Neural progenitor cell (in vitro differentiated cells): Measurements from ENCODE around the gene TFPI. TPM values are rescaled to one million over a fixed set of nuclear protein-coding genes. Genes with fewer than 3 reads are reported as not detected.

Experiments used
- DNase-seq: peaks from one replicate; pipeline ENCODE4 v3.0.0-alpha.2; 2016; ENCODE audit warnings: low spot score
- H2AFZ ChIP-seq: fragments of 200-600 bp; sonication (generic); replicated peaks from 2 replicates; pipeline ENCODE4 v1.6.1; 2016; ENCODE audit warnings: antibody characterized with exemption
- H3F3A ChIP-seq: fragments of 200-600 bp; sonication (generic); 2 replicates; pipeline ENCODE4 v1.6.1; 2016; ENCODE audit warnings: antibody characterized with exemption, low read depth
- H3K27ac ChIP-seq: fragments of 200-600 bp; sonication (generic); 2 replicates; pipeline ENCODE4 v1.5.1; 2016; ENCODE audit warnings: mild to moderate bottlenecking
- H3K27me3 ChIP-seq: fragments of 200-600 bp; sonication (generic); 2 replicates; pipeline ENCODE4 v1.6.1; 2016; ENCODE audit warnings: mild to moderate bottlenecking, moderate library complexity
- H3K36me3 ChIP-seq: fragments of 200-600 bp; sonication (generic); 2 replicates; pipeline ENCODE4 v1.5.1; 2016
- H3K4me1 ChIP-seq: fragments of 200-600 bp; sonication (generic); 2 replicates; pipeline ENCODE4 v1.6.1; 2016; ENCODE audit warnings: mixed run types
- H3K4me2 ChIP-seq: fragments of 200-600 bp; sonication (generic); 2 replicates; pipeline ENCODE4 v1.6.1; 2016
- H3K4me3 ChIP-seq: fragments of 200-600 bp; sonication (generic); 2 replicates; pipeline ENCODE4 v1.5.1; 2016
- H3K79me2 ChIP-seq: fragments of 200-600 bp; sonication (generic); 2 replicates; pipeline ENCODE4 v1.6.1; 2016; ENCODE audit warnings: low read depth
- H3K9ac ChIP-seq: fragments of 200-600 bp; sonication (generic); 2 replicates; pipeline ENCODE4 v1.6.1; 2016
- H3K9me3 ChIP-seq: fragments of 200-600 bp; sonication (generic); 2 replicates; pipeline ENCODE4 v1.5.1; 2016; ENCODE audit warnings: low read depth
- H4K20me1 ChIP-seq: fragments of 200-600 bp; sonication (generic); 2 replicates; pipeline ENCODE4 v1.6.1; 2016; ENCODE audit warnings: low read depth
- H3K27ac Mint-ChIP-seq: 3 replicates; pipeline ENCODE4 v1.8.0; 2021; ENCODE audit warnings: mixed read lengths
- H3K27me3 Mint-ChIP-seq: 2 replicates; pipeline ENCODE4 v1.8.0; 2022; ENCODE audit warnings: low read depth, mild to moderate bottlenecking, inconsistent platforms, moderate library complexity, mixed read lengths; ENCODE audit not compliant: insufficient read depth
- H3K36me3 Mint-ChIP-seq: 3 replicates; pipeline ENCODE4 v1.8.0; 2021; ENCODE audit warnings: mixed read lengths
- H3K4me1 Mint-ChIP-seq: 3 replicates; pipeline ENCODE4 v1.8.0; 2021; ENCODE audit warnings: mixed read lengths
- H3K4me3 Mint-ChIP-seq: 3 replicates; pipeline ENCODE4 v1.8.0; 2021; ENCODE audit warnings: mild to moderate bottlenecking, moderate library complexity, mixed read lengths
- H3K9me3 Mint-ChIP-seq: 3 replicates; pipeline ENCODE4 v1.8.0; 2020; ENCODE audit warnings: mixed read lengths
- EZH2 ChIP-seq: fragments of 200-600 bp; sonication (generic); IDR thresholded peaks from 2 replicates; pipeline ENCODE4 v1.6.1; 2017; ENCODE audit warnings: antibody characterized with exemption, mild to moderate bottlenecking, moderate library complexity
- EZH2phosphoT487 ChIP-seq: fragments of 200-600 bp; sonication (generic); IDR thresholded peaks from 2 replicates; pipeline ENCODE4 v1.6.1; 2017; ENCODE audit warnings: antibody characterized with exemption
- total RNA-seq: library from RNA; depleted of rRNA; stranded (reverse); fragments of >200 nt; gene quantifications from 2 replicates; pipeline ENCODE4 v1.2.3, GENCODE V29; 2015; ENCODE audit warnings: low replicate concordance
- TF ChIP-seq, protein P1 (sequence below): fragments of 200-600 bp; sonication (generic); IDR thresholded peaks from 2 replicates; pipeline ENCODE4 v1.5.1; 2017; ENCODE audit warnings: antibody characterized with exemption, mild to moderate bottlenecking

Gene TFPI
- total RNA-seq, 1 donor from 2014 or later: 16.6 TPM

DNA sequence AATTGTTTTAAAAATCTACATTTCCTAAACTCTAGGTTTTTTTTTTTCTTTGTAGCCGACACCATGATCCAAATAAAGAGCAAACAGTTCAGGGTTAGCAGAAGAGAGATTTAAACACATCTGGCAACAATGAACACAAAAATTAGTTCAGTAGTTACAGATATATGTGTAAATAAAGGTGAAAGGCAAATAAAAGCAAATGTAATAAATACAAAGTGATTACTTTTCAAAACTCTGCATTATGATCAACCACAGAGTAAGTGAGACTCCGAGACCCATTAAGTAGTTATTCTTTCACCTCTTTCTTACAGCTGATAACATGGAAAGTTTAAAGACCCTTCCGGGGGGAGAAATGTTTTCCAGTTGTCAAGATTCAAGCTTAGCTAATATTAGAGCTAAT lies 106.9 kb downstream of the TFPI start:
- no peaks in the 10 kb centered on the region for H4K20me1 ChIP-seq
- no peaks in the 10 kb centered on the region for H3K27me3 Mint-ChIP-seq

DNA sequence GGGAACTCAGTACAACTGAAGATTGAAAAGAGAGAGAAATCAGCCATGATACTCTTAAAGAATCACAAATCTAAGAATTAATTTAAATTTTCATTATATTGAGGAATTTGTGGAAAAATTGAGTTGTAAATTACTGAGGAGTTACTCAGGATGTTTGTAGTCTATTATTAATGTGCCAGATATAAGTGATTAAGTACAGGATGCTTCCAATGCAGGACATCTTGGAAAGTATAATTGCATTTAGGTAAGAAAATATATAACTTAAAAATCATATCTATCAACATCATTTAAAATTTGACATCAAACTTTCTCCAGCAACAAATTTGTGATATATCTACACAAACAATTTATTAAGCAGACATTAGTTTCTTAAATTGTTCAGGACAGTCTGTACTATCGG lies 107.5 kb downstream of the TFPI start:
- H2AFZ ChIP-seq: no peak overlapping the region
- TF ChIP-seq EZH2 (no peak), EZH2phosphoT487 (no peak)
- TF ChIP-seq, protein P1, sequence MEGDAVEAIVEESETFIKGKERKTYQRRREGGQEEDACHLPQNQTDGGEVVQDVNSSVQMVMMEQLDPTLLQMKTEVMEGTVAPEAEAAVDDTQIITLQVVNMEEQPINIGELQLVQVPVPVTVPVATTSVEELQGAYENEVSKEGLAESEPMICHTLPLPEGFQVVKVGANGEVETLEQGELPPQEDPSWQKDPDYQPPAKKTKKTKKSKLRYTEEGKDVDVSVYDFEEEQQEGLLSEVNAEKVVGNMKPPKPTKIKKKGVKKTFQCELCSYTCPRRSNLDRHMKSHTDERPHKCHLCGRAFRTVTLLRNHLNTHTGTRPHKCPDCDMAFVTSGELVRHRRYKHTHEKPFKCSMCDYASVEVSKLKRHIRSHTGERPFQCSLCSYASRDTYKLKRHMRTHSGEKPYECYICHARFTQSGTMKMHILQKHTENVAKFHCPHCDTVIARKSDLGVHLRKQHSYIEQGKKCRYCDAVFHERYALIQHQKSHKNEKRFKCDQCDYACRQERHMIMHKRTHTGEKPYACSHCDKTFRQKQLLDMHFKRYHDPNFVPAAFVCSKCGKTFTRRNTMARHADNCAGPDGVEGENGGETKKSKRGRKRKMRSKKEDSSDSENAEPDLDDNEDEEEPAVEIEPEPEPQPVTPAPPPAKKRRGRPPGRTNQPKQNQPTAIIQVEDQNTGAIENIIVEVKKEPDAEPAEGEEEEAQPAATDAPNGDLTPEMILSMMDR: no peak
- peaks cover 6% of the 10 kb centered on the region for H3K4me1 ChIP-seq
- no peaks in the 10 kb centered on the region for H3K9me3 Mint-ChIP-seq
- no peak overlapping the region for H3K4me2 ChIP-seq
- H4K20me1 ChIP-seq: no peaks in the 10 kb centered on the region
- no peaks in the 10 kb centered on the region for H3K79me2 ChIP-seq
- H3F3A ChIP-seq: no peaks in the 10 kb centered on the region
- no peak overlapping the region for H3K27ac Mint-ChIP-seq
- no peaks in the 10 kb centered on the region for H3K36me3 Mint-ChIP-seq
- H3K4me3 Mint-ChIP-seq: peak overlapping the region; percentile 73
- H3K9ac ChIP-seq: no peak overlapping the region
- no peak overlapping the region for H3K4me3 ChIP-seq
- no peak for DNase-seq
- H3K36me3 ChIP-seq: no peaks in the 10 kb centered on the region
- H3K27me3 ChIP-seq: no peaks in the 10 kb centered on the region
- H3K9me3 ChIP-seq: no peaks in the 10 kb centered on the region
- no peak overlapping the region for H3K27ac ChIP-seq
- H3K4me1 Mint-ChIP-seq: peaks cover 14% of the 10 kb centered on the region
- no peaks in the 10 kb centered on the region for H3K27me3 Mint-ChIP-seq

More for the DNA sequence above, 106.9 kb downstream of the TFPI start:
- Histone ChIP-seq H2AFZ (peak overlapping the region; percentile 81), H3K36me3 (no peaks in the 10 kb centered on the region), H3K27ac (no peak overlapping the region), H3K9ac (no peak overlapping the region), H3K79me2 (no peaks in the 10 kb centered on the region), H3K4me3 (no peak overlapping the region), H3K9me3 (no peaks in the 10 kb centered on the region), H3K27me3 (no peaks in the 10 kb centered on the region), H3K4me2 (peak overlapping the region; percentile 50), H3F3A (no peaks in the 10 kb centered on the region), H3K4me1 (peaks cover 6% of the 10 kb centered on the region)
- no peaks in the 10 kb centered on the region for H3K36me3 Mint-ChIP-seq
- no peaks in the 10 kb centered on the region for H3K9me3 Mint-ChIP-seq
- TF ChIP-seq EZH2 (no peak), EZH2phosphoT487 (no peak)
- TF ChIP-seq, protein P1: no peak
- H3K4me3 Mint-ChIP-seq: peak overlapping the region; percentile 73
- H3K27ac Mint-ChIP-seq: peak overlapping the region; percentile 14
- peaks cover 14% of the 10 kb centered on the region for H3K4me1 Mint-ChIP-seq
- DNase-seq: no peak

DNA sequence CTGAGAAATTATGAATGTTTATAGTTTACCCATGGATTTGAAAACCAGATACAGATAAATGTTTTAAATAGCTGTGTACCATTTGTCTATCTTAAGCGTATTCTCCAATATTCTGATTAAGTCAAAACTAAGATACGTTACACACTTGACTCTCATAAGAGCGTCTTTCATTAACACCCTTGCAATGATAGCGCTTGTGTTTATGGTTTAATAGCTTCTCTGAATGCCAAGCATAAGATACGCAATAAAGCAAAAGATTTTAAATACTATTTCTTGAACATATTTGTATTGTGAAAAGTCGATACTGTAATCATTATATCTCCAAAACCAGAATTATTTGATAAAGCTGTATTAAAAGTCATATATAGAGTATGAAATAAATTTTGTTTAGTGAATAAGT lies 109.2 kb downstream of the TFPI start:
- Mint-ChIP-seq H3K27ac (no peak overlapping the region), H3K9me3 (no peaks in the 10 kb centered on the region), H3K27me3 (no peaks in the 10 kb centered on the region), H3K4me3 (no peak overlapping the region), H3K36me3 (no peaks in the 10 kb centered on the region), H3K4me1 (peaks cover 14% of the 10 kb centered on the region)
- H4K20me1 ChIP-seq: no peaks in the 10 kb centered on the region
- H3K79me2 ChIP-seq: no peaks in the 10 kb centered on the region
- H3F3A ChIP-seq: no peaks in the 10 kb centered on the region
- H3K4me3 ChIP-seq: no peak overlapping the region
- H2AFZ ChIP-seq: no peak overlapping the region
- H3K9me3 ChIP-seq: no peaks in the 10 kb centered on the region
- TF ChIP-seq EZH2phosphoT487 (no peak), EZH2 (no peak)
- TF ChIP-seq, protein P1: no peak
- H3K27ac ChIP-seq: no peak overlapping the region
- H3K9ac ChIP-seq: no peak overlapping the region
- peaks cover 6% of the 10 kb centered on the region for H3K4me1 ChIP-seq
- H3K27me3 ChIP-seq: no peaks in the 10 kb centered on the region
- H3K36me3 ChIP-seq: no peaks in the 10 kb centered on the region
- H3K4me2 ChIP-seq: no peak overlapping the region
- DNase-seq: no peak
